ENCODE results near the gene MYOCOS. TPM values are rescaled to one million over a fixed set of nuclear protein-coding genes. Genes with fewer than 3 reads are reported as not detected.
A peak's percentile ranks its signal among the peaks of the same experiment; 100 is the strongest.

Gene MYOCOS
- total RNA-seq, 4 donors from 2014 or later = not detected

DNA sequence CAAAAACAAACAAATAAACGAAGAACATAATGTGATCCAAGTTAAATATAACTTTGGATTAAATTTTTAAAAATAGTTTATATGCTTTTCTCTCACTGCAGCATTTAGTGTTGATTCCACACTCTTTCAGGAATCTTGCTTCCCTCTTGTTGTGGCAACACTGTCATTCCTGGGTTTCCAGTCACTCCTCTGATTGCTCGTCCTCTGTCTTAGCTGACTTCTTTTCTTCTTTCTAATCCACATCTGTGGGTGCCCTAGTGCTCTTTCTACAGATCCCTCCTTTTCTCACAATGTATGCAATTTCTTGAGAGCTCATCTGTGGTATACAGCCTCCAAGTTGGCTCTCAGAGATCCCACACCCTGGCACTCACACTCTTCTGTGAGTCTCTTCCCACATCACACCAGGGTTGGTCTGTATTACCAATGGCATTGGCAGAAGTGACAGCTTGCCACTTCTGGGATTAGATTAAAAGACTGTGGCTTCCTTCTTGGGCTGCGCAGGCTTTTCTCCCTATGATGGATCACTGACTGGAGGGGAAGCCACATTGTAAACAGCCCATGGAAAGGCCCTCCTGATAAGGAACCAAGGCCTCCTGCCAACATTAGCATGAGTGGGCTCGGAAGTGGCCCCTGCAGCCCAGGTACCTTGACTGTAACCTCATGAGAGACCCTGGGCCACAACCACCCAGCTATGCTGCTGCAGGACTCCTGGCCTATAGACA is 42.0 kb downstream of the MYOCOS start:
- Histone ChIP-seq H3K27me3 (no peaks in the 10 kb centered on the region), H3K36me3 (no peaks in the 10 kb centered on the region), H3K4me3 (no peak overlapping the region), H3K9me3 (no peaks in the 10 kb centered on the region), H3K4me1 (no peaks in the 10 kb centered on the region), H3K27ac (peak overlapping the region in 1 of 4 donors; percentile 38)
- TF ChIP-seq, protein P1, sequence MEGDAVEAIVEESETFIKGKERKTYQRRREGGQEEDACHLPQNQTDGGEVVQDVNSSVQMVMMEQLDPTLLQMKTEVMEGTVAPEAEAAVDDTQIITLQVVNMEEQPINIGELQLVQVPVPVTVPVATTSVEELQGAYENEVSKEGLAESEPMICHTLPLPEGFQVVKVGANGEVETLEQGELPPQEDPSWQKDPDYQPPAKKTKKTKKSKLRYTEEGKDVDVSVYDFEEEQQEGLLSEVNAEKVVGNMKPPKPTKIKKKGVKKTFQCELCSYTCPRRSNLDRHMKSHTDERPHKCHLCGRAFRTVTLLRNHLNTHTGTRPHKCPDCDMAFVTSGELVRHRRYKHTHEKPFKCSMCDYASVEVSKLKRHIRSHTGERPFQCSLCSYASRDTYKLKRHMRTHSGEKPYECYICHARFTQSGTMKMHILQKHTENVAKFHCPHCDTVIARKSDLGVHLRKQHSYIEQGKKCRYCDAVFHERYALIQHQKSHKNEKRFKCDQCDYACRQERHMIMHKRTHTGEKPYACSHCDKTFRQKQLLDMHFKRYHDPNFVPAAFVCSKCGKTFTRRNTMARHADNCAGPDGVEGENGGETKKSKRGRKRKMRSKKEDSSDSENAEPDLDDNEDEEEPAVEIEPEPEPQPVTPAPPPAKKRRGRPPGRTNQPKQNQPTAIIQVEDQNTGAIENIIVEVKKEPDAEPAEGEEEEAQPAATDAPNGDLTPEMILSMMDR (IDR thresholded peaks at IDR 0.05) = no peak
- TF ChIP-seq POLR2A (IDR thresholded peaks at IDR 0.05) = no peak
- no peak for DNase-seq

DNA sequence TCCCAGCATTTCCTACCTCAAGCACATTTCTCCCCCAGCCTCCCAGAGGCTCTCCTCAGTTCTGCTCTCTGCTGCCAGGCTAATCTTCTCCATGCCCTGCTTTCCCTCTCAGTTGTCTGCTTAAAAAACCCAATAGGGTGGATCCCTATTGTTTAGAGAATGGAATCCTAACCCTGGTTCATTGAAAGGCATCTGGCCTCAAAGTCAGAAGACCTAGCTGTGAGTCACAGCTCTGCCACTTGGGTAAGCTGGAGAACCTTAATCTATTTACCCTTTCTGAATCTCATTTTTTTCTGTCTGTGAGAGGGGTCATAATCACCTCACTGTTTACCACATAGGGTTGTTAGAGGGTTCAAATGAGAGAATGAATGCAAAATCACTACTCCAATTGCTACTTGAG is 42.9 kb downstream of the MYOCOS start:
- H3K36me3 ChIP-seq = no peaks in the 10 kb centered on the region
- H3K27ac ChIP-seq = no peak overlapping the region
- TF ChIP-seq POLR2A (IDR thresholded peaks at IDR 0.05) = no peak
- TF ChIP-seq, protein P1 (IDR thresholded peaks at IDR 0.05) = no peak
- no peaks in the 10 kb centered on the region for H3K27me3 ChIP-seq
- DNase-seq = no peak
- H3K4me1 ChIP-seq = no peaks in the 10 kb centered on the region
- no peak overlapping the region for H3K4me3 ChIP-seq
- no peaks in the 10 kb centered on the region for H3K9me3 ChIP-seq

DNA sequence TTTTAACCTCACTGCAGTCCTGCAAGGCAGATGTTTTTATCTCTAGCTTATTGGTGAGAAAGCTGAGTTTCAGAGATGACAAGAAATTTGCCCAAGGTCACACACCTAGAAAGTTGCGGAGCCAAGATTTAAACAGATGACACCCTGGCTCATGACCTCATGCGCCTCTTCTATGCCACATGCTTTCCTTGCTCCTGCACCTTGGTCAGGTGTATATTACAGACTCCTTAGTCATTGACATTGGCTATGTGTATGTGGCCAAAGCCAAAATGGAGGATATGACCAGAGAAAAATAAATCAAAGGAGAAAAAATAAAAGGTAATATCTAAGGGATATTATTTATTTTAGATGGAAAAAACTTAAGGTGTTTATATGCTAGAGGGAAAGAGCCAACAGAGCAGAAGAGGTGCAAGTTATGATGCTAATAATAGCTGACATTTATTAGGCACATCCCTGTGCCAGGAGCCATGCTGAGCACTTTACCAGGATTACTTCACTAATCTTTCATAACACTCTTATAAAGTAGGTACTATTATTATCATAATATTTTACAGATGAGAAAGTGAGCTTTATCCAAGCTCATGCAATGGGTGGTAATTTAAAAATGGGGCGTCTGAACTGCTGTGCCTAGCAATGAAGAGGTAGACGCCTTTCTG is 44.2 kb downstream of the MYOCOS start:
- Histone ChIP-seq H3K4me3 (no peak overlapping the region), H3K9me3 (no peaks in the 10 kb centered on the region), H3K27me3 (no peaks in the 10 kb centered on the region), H3K36me3 (no peaks in the 10 kb centered on the region), H3K4me1 (no peaks in the 10 kb centered on the region), H3K27ac (no peak overlapping the region)
- TF ChIP-seq, protein P1 (IDR thresholded peaks at IDR 0.05) = no peak
- no peak for TF ChIP-seq POLR2A (IDR thresholded peaks at IDR 0.05)
- no peak for DNase-seq

GRCh38 chr1:171668372-171668771 is 46.3 kb downstream of the MYOCOS start:
- no peak overlapping the region for H3K4me3 ChIP-seq
- TF ChIP-seq, protein P1 (IDR thresholded peaks at IDR 0.05) = no peak
- H3K4me1 ChIP-seq = no peaks in the 10 kb centered on the region
- H3K9me3 ChIP-seq = no peaks in the 10 kb centered on the region
- H3K36me3 ChIP-seq = no peaks in the 10 kb centered on the region
- no peak for DNase-seq
- H3K27me3 ChIP-seq = no peaks in the 10 kb centered on the region
- no peak overlapping the region for H3K27ac ChIP-seq

DNA sequence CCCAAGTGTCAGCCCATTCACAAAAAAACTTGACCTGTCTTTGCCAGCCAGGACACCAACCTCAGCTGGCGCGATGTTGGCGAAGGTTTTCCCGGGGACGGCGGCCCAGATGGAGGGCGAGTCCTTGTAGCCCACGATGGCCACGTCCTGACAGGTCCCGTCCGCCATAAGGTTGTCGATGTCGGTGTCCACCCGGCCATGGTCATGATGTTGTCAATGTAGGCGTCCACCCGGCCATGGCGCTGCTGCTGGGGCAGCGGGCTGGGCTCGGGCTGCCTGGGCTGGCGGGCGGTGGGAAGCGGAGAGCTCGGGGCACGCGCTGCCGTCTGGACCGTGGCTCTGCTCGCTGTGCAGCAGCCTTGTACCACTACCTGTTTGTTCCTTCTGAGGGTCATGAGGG is 48.7 kb downstream of the MYOCOS start:
- no peak for DNase-seq
- H3K36me3 ChIP-seq = no peaks in the 10 kb centered on the region
- H3K27ac ChIP-seq = no peak overlapping the region
- TF ChIP-seq POLR2A (IDR thresholded peaks at IDR 0.05) = no peak
- TF ChIP-seq, protein P1 (IDR thresholded peaks at IDR 0.05) = no peak
- H3K4me1 ChIP-seq = no peaks in the 10 kb centered on the region
- H3K27me3 ChIP-seq = no peaks in the 10 kb centered on the region
- no peaks in the 10 kb centered on the region for H3K9me3 ChIP-seq
- H3K4me3 ChIP-seq = no peak overlapping the region
